Stimulated activated CD8-positive, alpha-beta memory T cell treated with anti-CD3 and anti-CD28 coated beads, Interleukin-7, amount 100 ng/mL, for 24 hours (primary cell): ENCODE results near the gene BORA.
"Not testable (repeated sequence)": the region's sequence is repeated elsewhere in the genome, so short reads cannot be mapped to it uniquely, and the experiment has no call there.

Source experiments
- DNase-seq: peaks from one replicate; pipeline ENCODE4 v3.0.0-alpha.2; 2020; ENCODE audit warnings: low read depth

Gene BORA

GRCh38 chr13:72727417-72728289, at the start of gene BORA, which contains the start of gene MZT1:
Gene BORA (plus strand): TSS chr13:72727923. CDS start chr13:72728941, 1,018 bp downstream.
Gene MZT1 (minus strand): TSS chr13:72727629. CDS start chr13:72727602, 27 bp downstream.
- peak; percentile 83 for DNase-seq

- no peak for DNase-seq
These were observed 49.4 kb upstream of the BORA start for GRCh38 chr13:72678312-72678711.

GRCh38 chr13:72680353-72680752, 47.4 kb upstream of the BORA start:
- DNase-seq, result no peak

GRCh38 chr13:72686766-72687165, 41.0 kb upstream of the BORA start:
- no peak for DNase-seq

GRCh38 chr13:72689181-72689696, 38.5 kb upstream of the BORA start:
- DNase-seq, result no peak

GRCh38 chr13:72692884-72693514, 34.7 kb upstream of the BORA start:
- no peak for DNase-seq

GRCh38 chr13:72693832-72694231, 33.9 kb upstream of the BORA start:
- DNase-seq, result no peak

GRCh38 chr13:72694314-72694713, 33.4 kb upstream of the BORA start:
- no peak for DNase-seq

GRCh38 chr13:72696579-72696978, 31.1 kb upstream of the BORA start:
- DNase-seq, result no peak

GRCh38 chr13:72698164-72698563, 29.6 kb upstream of the BORA start:
- DNase-seq, result no peak

- no peak for DNase-seq
These were observed 27.2 kb upstream of the BORA start for GRCh38 chr13:72700509-72700908.

GRCh38 chr13:72716776-72717175, 10.9 kb upstream of the BORA start:
- DNase-seq, result no peak

- DNase-seq, result not testable (repeated sequence)
These were observed 1.5 kb upstream of the BORA start for GRCh38 chr13:72726185-72726584.

GRCh38 chr13:72726726-72727416, 852 bp upstream of the BORA start:
- no peak for DNase-seq

- DNase-seq, result no peak
These were observed 525 bp downstream of the BORA start for GRCh38 chr13:72728290-72728605.

- no peak for DNase-seq
These were observed 9.3 kb downstream of the BORA start for GRCh38 chr13:72737033-72737432.

- no peak for DNase-seq
These were observed 12.3 kb downstream of the BORA start for GRCh38 chr13:72740015-72740414.

GRCh38 chr13:72745260-72745659, 17.5 kb downstream of the BORA start:
- no peak for DNase-seq

- DNase-seq, result no peak
These were observed 23.5 kb downstream of the BORA start for GRCh38 chr13:72751220-72751619.

- no peak for DNase-seq
These were observed 26.4 kb downstream of the BORA start for GRCh38 chr13:72754111-72754510.

GRCh38 chr13:72757792-72758535, 30.2 kb downstream of the BORA start:
- no peak for DNase-seq

- no peak for DNase-seq
These were observed 32.5 kb downstream of the BORA start for GRCh38 chr13:72760189-72760588.
